ENCODE results near the gene TBX21. TPM values are rescaled to one million over a fixed set of nuclear protein-coding genes. Genes with fewer than 3 reads are reported as not detected.

The TBX21 gene, protein sequence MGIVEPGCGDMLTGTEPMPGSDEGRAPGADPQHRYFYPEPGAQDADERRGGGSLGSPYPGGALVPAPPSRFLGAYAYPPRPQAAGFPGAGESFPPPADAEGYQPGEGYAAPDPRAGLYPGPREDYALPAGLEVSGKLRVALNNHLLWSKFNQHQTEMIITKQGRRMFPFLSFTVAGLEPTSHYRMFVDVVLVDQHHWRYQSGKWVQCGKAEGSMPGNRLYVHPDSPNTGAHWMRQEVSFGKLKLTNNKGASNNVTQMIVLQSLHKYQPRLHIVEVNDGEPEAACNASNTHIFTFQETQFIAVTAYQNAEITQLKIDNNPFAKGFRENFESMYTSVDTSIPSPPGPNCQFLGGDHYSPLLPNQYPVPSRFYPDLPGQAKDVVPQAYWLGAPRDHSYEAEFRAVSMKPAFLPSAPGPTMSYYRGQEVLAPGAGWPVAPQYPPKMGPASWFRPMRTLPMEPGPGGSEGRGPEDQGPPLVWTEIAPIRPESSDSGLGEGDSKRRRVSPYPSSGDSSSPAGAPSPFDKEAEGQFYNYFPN
- 10 to 100 TPM; 57.7 to 58.2 TPM for total RNA-seq

DNA sequence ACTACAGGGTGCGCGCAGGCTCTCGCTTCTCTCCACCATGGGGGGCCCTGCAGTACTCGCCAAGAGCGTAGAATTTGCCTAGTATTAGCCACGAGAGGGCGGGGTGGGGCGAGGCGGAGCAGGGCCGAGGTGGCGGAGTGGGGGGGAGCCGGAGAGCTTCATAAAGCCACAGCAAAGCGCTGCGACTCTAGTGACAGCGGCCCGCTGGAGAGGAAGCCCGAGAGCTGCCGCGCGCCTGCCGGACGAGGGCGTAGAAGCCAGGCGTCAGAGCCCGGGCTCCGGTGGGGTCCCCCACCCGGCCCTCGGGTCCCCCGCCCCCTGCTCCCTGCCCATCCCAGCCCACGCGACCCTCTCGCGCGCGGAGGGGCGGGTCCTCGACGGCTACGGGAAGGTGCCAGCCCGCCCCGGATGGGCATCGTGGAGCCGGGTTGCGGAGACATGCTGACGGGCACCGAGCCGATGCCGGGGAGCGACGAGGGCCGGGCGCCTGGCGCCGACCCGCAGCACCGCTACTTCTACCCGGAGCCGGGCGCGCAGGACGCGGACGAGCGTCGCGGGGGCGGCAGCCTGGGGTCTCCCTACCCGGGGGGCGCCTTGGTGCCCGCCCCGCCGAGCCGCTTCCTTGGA lies at the start of gene TBX21:
TBX21 (plus strand) TSS at position 190 of the 627 bp plus-strand sequence; CDS start at position 409, 219 bp downstream.
- Mint-ChIP-seq H3K9me3 (no peaks in the 10 kb centered on the region), H3K27ac (peak within 1 kb of the TSS; percentile 93), H3K36me3 (peaks cover 32% of the 10 kb centered on the region), H3K4me1 (ENCODE audit: low read depth) (peaks cover 69% of the 10 kb centered on the region), H3K27me3 (no peaks in the 10 kb centered on the region), H3K4me3 (peak within 1 kb of the TSS; percentile 100)
- intact Hi-C loops (cut with micrococcal nuclease) = loop anchor here (1.0 to 5.0 kb wide), 4 partner anchors 12 to 59 kb away; no protein-coding TSS in a partner anchor
- POLR2A ChIA-PET = interaction anchor here (0.8 to 5.2 kb wide), 16 partner anchors 8 to 83 kb away, joined by 3 to 29 read pairs (median 6); partner anchors contain the start of genes KPNB1 and TBKBP1
- CTCF ChIA-PET = interaction anchor here (0.5 to 8.0 kb wide), 20 partner anchors 8 to 84 kb away, joined by 3 to 175 read pairs (median 5); partner anchors contain the start of gene KPNB1
- DNase-seq = peak; percentile 94

DNA sequence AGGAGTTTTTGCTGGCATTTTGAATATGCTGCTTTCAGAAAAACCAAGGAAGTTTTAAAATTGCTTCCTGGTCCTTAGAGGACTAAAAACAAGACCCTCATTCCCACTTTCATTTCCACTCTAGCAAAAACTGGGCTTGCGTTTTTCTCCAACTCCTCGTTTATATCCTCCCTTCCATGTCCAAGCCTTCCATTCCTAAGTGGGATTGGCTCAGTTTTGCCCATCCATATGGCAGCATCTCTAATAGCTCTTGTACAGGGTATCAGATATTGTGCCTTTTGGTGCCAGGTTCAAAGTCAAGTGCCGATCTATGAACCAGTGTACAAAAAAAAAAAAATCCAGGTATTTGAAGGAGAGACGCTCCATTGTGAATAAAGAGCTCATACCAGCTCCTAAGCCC lies 49.0 kb upstream of the TBX21 start:
- no peak overlapping the region for H3K4me3 Mint-ChIP-seq
- peaks cover 59% of the 10 kb centered on the region for H3K36me3 Mint-ChIP-seq
- H3K9me3 Mint-ChIP-seq = no peaks in the 10 kb centered on the region
- no peak for DNase-seq
- ChIA-PET POLR2A (interaction anchor here (0.9 to 1.0 kb wide), 2 partner anchors 20 to 28 kb away, joined by 5 to 7 read pairs; no protein-coding TSS in a partner anchor), CTCF (interaction anchor here (1.0 to 1.8 kb wide), 2 partner anchors 13 to 106 kb away, joined by 3 to 7 read pairs; no protein-coding TSS in a partner anchor)
- H3K27ac Mint-ChIP-seq = peak overlapping the region; percentile 33
- intact Hi-C loops (cut with micrococcal nuclease) = no loop called here
- peaks cover 19% of the 10 kb centered on the region for H3K4me1 Mint-ChIP-seq (ENCODE audit: low read depth)
- H3K27me3 Mint-ChIP-seq = no peaks in the 10 kb centered on the region

DNA sequence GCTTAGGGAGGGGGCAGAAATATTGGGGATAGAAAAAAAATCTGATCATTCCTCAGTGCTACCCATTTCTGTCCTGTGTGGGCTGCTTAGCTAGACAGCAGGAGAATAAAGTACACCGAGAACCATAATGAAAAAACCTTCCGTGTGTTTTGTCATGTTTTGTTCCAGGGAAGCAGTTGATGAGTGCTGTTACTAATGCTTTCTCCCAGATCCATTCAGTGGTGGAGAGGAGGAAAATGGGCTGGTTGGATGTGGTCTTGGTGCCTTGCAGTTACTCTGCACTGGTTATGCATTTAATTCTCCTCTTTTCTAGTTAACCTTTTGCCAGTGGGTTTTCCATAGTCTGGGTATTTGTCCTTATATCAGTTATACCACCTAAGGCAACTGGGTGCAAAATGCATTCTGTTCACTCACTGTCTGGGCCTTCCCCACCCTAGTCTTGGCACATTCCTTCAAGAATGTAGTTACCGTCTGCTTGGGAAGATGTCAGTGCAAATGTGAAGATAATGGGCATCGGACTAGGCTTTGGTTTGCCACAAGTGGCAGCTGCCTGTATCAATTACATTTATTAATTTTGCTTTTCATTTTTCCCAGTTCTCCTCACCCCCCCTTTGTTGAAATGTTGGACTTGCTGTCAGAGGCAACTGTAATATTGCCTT lies 48.4 kb upstream of the TBX21 start:
- H3K9me3 Mint-ChIP-seq = no peaks in the 10 kb centered on the region
- intact Hi-C loops (cut with micrococcal nuclease) = no loop called here
- H3K27ac Mint-ChIP-seq = peak overlapping the region; percentile 33
- H3K4me1 Mint-ChIP-seq (ENCODE audit: low read depth) = peaks cover 19% of the 10 kb centered on the region
- no peak for DNase-seq
- H3K4me3 Mint-ChIP-seq = no peak overlapping the region
- H3K36me3 Mint-ChIP-seq = peaks cover 56% of the 10 kb centered on the region
- no peaks in the 10 kb centered on the region for H3K27me3 Mint-ChIP-seq
- CTCF ChIA-PET = interaction anchor here (1.0 to 1.8 kb wide), 2 partner anchors 13 to 106 kb away, joined by 3 to 7 read pairs; no protein-coding TSS in a partner anchor
- POLR2A ChIA-PET = interaction anchor here (0.9 to 1.0 kb wide), 2 partner anchors 21 to 28 kb away, joined by 5 to 7 read pairs; no protein-coding TSS in a partner anchor

DNA sequence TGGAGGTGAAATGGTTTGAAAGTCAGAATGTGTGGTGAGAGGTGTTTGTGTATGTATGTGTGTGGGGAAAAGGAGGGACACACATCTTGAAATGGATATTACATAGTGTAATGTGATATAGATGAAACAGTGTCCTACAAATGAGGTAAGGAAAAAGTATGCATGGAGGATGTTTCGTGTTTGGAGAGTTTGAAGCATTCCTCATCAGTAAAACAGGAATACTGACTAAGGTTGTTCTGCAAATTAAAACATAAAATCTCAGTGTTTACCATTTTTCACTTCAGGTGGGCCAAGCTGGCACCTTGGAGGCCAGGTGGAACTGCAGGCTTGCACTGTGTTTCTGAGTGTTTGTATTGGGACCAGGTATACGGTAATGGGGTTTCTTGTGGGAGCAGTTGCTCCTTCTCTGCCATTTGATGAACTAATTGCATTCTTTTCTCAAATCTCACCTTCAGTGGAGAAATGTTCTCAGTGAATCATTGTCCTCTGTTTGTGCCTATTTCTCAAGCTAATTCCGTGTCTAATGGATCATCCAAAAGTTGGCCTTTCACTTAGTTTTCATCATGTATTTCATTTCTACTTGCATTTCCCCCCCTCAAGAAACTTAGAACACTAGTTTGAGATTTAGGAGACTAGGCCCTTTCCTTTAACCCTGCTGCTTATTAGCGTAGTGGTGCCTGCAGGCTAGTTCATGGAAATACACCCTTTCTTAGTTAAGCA lies 47.3 kb upstream of the TBX21 start:
- ChIA-PET POLR2A (no interaction called here), CTCF (no interaction called here)
- H3K27me3 Mint-ChIP-seq = no peaks in the 10 kb centered on the region
- H3K9me3 Mint-ChIP-seq = no peaks in the 10 kb centered on the region
- intact Hi-C loops (cut with micrococcal nuclease) = no loop called here
- DNase-seq = no peak
- peaks cover 46% of the 10 kb centered on the region for H3K36me3 Mint-ChIP-seq
- H3K4me3 Mint-ChIP-seq = no peak overlapping the region
- peaks cover 27% of the 10 kb centered on the region for H3K4me1 Mint-ChIP-seq (ENCODE audit: low read depth)
- H3K27ac Mint-ChIP-seq = peak overlapping the region; percentile 54

DNA sequence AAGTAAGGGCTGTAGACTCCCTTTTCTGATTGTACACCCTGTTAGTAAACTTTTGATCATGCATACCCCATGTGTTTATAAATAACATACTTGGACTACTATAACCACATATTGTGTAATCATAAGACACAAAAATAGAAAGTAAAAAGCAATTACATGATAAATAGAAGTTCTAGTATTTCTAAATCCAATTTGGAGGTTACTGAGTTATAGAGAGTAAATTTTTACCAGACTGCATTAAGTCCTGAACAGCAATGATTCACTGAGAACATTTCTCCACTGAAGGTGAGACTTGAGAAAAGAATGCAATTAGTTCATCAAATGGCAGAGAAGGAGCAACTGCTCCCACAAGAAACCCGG lies 46.8 kb upstream of the TBX21 start:
- CTCF ChIA-PET = no interaction called here
- POLR2A ChIA-PET = interaction anchor here (1.7 kb wide), 1 partner anchor 9 kb away, joined by 6 read pairs; no protein-coding TSS in a partner anchor
- no peak overlapping the region for H3K27ac Mint-ChIP-seq
- H3K9me3 Mint-ChIP-seq = no peaks in the 10 kb centered on the region
- no peaks in the 10 kb centered on the region for H3K27me3 Mint-ChIP-seq
- H3K36me3 Mint-ChIP-seq = peaks cover 43% of the 10 kb centered on the region
- DNase-seq = no peak
- H3K4me1 Mint-ChIP-seq (ENCODE audit: low read depth) = peaks cover 27% of the 10 kb centered on the region
- intact Hi-C loops (cut with micrococcal nuclease) = no loop called here
- H3K4me3 Mint-ChIP-seq = no peak overlapping the region

DNA sequence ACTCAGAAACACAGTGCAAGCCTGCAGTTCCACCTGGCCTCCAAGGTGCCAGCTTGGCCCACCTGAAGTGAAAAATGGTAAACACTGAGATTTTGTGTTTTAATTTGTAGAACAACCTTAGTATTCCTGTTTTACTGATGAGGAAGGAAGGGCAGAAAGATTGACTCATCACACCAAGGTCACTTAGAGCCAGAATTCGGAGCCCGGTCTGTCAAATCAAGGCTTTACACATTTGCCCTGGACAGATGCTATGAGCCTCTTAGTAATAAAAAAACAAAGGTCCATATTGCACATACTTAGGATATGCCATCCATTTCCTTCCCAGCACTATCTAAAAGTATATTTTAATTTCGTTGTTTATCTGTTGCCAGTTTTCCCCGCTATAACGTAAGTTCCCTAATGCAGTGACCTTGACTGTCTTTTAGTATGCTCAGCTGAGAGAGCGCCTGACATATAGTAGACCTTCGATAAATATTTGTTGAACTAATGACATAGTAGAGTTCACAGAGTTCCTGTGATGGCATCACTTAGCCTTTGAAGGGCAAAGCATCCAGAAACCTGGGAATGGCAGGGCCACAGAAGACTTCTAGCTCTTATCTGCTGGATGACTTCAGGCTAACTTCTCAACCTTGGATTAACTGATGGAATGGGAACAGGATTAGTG lies 46.2 kb upstream of the TBX21 start:
- no peak overlapping the region for H3K4me3 Mint-ChIP-seq
- intact Hi-C loops (cut with micrococcal nuclease) = no loop called here
- peaks cover 41% of the 10 kb centered on the region for H3K36me3 Mint-ChIP-seq
- no peaks in the 10 kb centered on the region for H3K27me3 Mint-ChIP-seq
- no peak overlapping the region for H3K27ac Mint-ChIP-seq
- DNase-seq = no peak
- POLR2A ChIA-PET = interaction anchor here (0.7 to 1.7 kb wide), 5 partner anchors 9 to 55 kb away, joined by 3 to 6 read pairs (median 3); no protein-coding TSS in a partner anchor
- H3K9me3 Mint-ChIP-seq = no peaks in the 10 kb centered on the region
- H3K4me1 Mint-ChIP-seq (ENCODE audit: low read depth) = peaks cover 30% of the 10 kb centered on the region
- CTCF ChIA-PET = interaction anchor here (0.6 to 1.8 kb wide), 4 partner anchors 13 to 46 kb away, joined by 4 to 6 read pairs (median 4); partner anchors contain the start of gene TBX21

DNA sequence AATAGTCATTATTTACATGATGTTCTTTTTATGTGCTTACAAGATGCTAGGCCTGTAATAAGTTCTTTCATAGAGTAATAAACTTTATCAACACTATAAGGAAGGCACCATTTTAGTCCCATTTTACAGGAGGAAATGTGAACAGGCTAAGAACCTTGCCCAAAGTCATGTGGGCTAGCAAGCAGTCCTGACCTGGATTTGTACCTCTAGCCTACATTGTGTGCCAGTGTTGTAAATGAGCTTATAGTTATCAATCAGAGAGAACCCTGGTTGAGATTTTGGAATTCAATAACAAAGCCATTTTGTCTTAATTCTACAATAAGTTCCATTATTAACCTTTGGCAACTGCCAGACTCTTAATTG lies 45.7 kb upstream of the TBX21 start:
- ChIA-PET POLR2A (interaction anchor here (0.7 to 1.7 kb wide), 8 partner anchors 9 to 55 kb away, joined by 3 to 6 read pairs (median 4); partner anchors contain the start of gene TBX21), CTCF (interaction anchor here (0.6 to 1.8 kb wide), 8 partner anchors 9 to 114 kb away, joined by 4 to 6 read pairs (median 5); partner anchors contain the start of gene TBX21)
- DNase-seq = no peak
- peaks cover 30% of the 10 kb centered on the region for H3K4me1 Mint-ChIP-seq (ENCODE audit: low read depth)
- H3K36me3 Mint-ChIP-seq = peaks cover 36% of the 10 kb centered on the region
- intact Hi-C loops (cut with micrococcal nuclease) = no loop called here
- no peak overlapping the region for H3K4me3 Mint-ChIP-seq
- no peak overlapping the region for H3K27ac Mint-ChIP-seq
- H3K9me3 Mint-ChIP-seq = no peaks in the 10 kb centered on the region
- H3K27me3 Mint-ChIP-seq = no peaks in the 10 kb centered on the region

DNA sequence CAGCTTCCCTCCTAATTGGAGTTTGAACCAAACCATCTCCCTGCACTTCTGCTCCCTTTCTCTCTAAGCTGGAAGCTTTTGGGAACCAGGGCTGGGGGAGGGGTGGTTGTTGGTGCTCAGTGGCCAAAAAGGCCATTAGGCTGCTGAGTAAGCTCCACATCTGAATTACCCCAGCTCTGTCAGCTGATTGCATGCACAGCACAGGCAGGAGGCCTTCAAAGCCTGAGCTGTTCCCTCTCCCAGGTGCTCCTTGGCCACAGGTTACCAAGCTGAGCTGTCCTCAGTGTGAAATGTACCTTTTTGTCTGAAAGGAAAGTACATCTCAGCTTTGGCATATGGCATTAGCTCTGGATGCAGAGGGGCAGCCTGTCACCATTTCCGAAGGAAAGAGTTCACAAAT lies 45.3 kb upstream of the TBX21 start:
- ChIA-PET POLR2A (interaction anchor here (0.7 to 1.7 kb wide), 8 partner anchors 9 to 54 kb away, joined by 3 to 6 read pairs (median 4); partner anchors contain the start of gene TBX21), CTCF (interaction anchor here (0.8 to 1.8 kb wide), 7 partner anchors 9 to 114 kb away, joined by 4 to 6 read pairs (median 5); partner anchors contain the start of gene TBX21)
- DNase-seq = no peak
- no peaks in the 10 kb centered on the region for H3K9me3 Mint-ChIP-seq
- H3K36me3 Mint-ChIP-seq = peaks cover 32% of the 10 kb centered on the region
- no peak overlapping the region for H3K27ac Mint-ChIP-seq
- H3K4me3 Mint-ChIP-seq = no peak overlapping the region
- peaks cover 30% of the 10 kb centered on the region for H3K4me1 Mint-ChIP-seq (ENCODE audit: low read depth)
- intact Hi-C loops (cut with micrococcal nuclease) = no loop called here
- no peaks in the 10 kb centered on the region for H3K27me3 Mint-ChIP-seq

DNA sequence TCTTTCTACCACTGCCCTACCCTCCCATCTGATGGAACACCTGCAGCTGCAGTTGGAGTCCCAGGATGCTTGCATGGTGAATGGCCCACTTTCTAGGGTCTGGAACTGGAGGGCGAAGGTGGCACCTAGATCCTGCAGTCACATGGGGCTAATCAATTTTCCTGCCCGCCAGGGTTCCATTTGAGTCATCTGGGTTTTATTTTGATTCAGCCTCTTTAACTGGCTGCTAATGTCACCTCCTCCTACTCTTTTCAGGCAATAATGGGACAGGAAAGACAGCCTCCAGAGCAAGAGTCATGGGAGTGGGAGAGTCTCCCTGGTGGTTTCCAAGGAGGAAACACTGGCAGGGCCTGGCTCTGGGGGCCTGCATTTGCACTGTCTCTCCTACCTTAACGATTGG lies 42.9 kb upstream of the TBX21 start:
- Mint-ChIP-seq H3K27me3 (no peaks in the 10 kb centered on the region), H3K9me3 (no peaks in the 10 kb centered on the region), H3K4me1 (ENCODE audit: low read depth) (peaks cover 38% of the 10 kb centered on the region), H3K4me3 (no peak overlapping the region), H3K27ac (no peak overlapping the region), H3K36me3 (peaks cover 12% of the 10 kb centered on the region)
- intact Hi-C loops (cut with micrococcal nuclease) = no loop called here
- peak; percentile 54 for DNase-seq
- ChIA-PET POLR2A (no interaction called here), CTCF (interaction anchor here (0.8 to 1.6 kb wide), 4 partner anchors 9 to 100 kb away, joined by 3 to 5 read pairs (median 4); partner anchors contain the start of gene TBX21)

DNA sequence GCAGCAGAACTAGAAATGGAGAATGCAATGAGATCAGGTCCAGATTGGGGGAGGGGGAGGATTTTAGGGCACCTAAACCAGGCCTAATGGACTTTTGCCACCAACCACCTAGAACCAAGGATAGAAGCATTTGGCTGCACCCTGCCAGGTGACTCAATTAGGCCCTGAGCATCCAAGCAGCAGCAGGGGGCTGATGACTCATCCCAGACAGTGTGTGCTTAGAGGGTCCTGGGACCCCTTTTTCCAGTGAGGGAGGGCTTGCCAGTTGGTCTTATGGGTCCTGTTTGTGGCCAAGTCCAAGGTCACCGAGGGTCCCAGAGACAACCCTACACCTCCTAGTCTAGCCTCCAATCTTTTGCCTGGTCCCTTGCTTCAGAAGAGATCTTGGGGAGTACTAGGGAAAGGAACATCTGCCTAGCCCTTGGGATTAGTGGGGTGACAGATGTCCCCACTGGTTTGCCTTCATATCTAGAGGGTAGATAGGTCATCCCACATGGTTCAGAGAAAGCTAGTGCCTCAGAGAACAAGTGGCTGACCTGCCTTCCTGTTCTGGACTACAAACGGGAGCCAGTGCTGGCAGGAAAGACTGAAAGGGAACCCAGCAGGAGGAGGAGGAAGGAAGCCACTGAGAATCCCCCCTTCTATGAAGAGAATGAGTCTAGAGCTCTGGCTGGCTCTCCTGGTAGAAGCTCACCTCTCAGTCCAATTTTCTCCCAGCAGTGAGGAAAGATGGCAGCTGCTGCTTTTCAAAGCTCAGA lies 40.7 kb upstream of the TBX21 start:
- Mint-ChIP-seq H3K4me3 (peak overlapping the region; percentile 83), H3K27ac (peak overlapping the region; percentile 90), H3K36me3 (peaks cover 1% of the 10 kb centered on the region), H3K9me3 (no peaks in the 10 kb centered on the region), H3K27me3 (no peaks in the 10 kb centered on the region), H3K4me1 (ENCODE audit: low read depth) (peaks cover 44% of the 10 kb centered on the region)
- no peak for DNase-seq
- ChIA-PET POLR2A (interaction anchor here (0.6 to 1.3 kb wide), 3 partner anchors 13 to 42 kb away, joined by 3 to 6 read pairs (median 3); no protein-coding TSS in a partner anchor), CTCF (interaction anchor here (0.8 to 1.2 kb wide), 5 partner anchors 27 to 139 kb away, joined by 3 to 5 read pairs (median 4); partner anchors contain the start of genes LRRC46, MRPL10 and TBX21)
- intact Hi-C loops (cut with micrococcal nuclease) = no loop called here

Data from activated CD4-positive, alpha-beta memory T cell treated with anti-CD3 and anti-CD28 coated beads for 36 hours (primary cell).